Measurements from ENCODE around the gene CNPY4.
A peak's percentile ranks its signal among the peaks of the same experiment; 100 is the strongest.

CNPY4 gene

GRCh38 chr7:100119072-100119969 lies at the start of gene CNPY4, which contains the start of gene TAF6:
TSS of gene CNPY4 (plus strand) at chr7:100119634. CDS start at chr7:100119745, 111 bp downstream.
TSS of gene TAF6 (minus strand) at chr7:100119358. CDS start at chr7:100114209, 5,149 bp downstream.
- DNase-seq, result peak; percentile 96

GRCh38 chr7:100069991-100070390 lies 49.4 kb upstream of the CNPY4 start:
- no peak for DNase-seq

GRCh38 chr7:100071018-100071723 lies 48.3 kb upstream of the CNPY4 start:
- DNase-seq, result no peak

- no peak for DNase-seq
These were observed 47.0 kb upstream of the CNPY4 start for GRCh38 chr7:100072462-100072861.

- DNase-seq, result no peak
These were observed 44.6 kb upstream of the CNPY4 start for GRCh38 chr7:100074841-100075240.

- no peak for DNase-seq
These were observed 44.0 kb upstream of the CNPY4 start for GRCh38 chr7:100075418-100075817.

- no peak for DNase-seq
These were observed 42.2 kb upstream of the CNPY4 start for GRCh38 chr7:100077205-100077604.

- DNase-seq, result no peak
These were observed 40.3 kb upstream of the CNPY4 start for GRCh38 chr7:100079024-100079560.

- DNase-seq, result no peak
These were observed 38.4 kb upstream of the CNPY4 start for GRCh38 chr7:100080907-100081534.

GRCh38 chr7:100081535-100082102 lies 37.8 kb upstream of the CNPY4 start, which contains the start of gene ZNF3:
TSS of gene ZNF3 (minus strand) at chr7:100081723. CDS start at chr7:100077357, 4,366 bp downstream.
- DNase-seq, result peak; percentile 99

- DNase-seq, result no peak
These were observed 36.5 kb upstream of the CNPY4 start for GRCh38 chr7:100082978-100083377.

- no peak for DNase-seq
These were observed 33.9 kb upstream of the CNPY4 start for GRCh38 chr7:100085515-100085914.

- DNase-seq, result no peak
These were observed 32.2 kb upstream of the CNPY4 start for GRCh38 chr7:100087055-100087750.

GRCh38 chr7:100088095-100088620 lies 31.3 kb upstream of the CNPY4 start:
- no peak for DNase-seq

- DNase-seq, result peak; percentile 89
These were observed 30.6 kb upstream of the CNPY4 start, which contains the start of gene COPS6 for GRCh38 chr7:100088621-100089457. TSS of gene COPS6 (plus strand) at chr7:100088969. CDS start at chr7:100088991, 22 bp downstream.

- no peak for DNase-seq
These were observed 29.8 kb upstream of the CNPY4 start for GRCh38 chr7:100089458-100090196.

- DNase-seq, result no peak
These were observed 28.7 kb upstream of the CNPY4 start for GRCh38 chr7:100090527-100091410.

GRCh38 chr7:100091411-100092181 lies 27.8 kb upstream of the CNPY4 start:
- no peak for DNase-seq
